ENCODE results near the gene MID1IP1.

DNA sequence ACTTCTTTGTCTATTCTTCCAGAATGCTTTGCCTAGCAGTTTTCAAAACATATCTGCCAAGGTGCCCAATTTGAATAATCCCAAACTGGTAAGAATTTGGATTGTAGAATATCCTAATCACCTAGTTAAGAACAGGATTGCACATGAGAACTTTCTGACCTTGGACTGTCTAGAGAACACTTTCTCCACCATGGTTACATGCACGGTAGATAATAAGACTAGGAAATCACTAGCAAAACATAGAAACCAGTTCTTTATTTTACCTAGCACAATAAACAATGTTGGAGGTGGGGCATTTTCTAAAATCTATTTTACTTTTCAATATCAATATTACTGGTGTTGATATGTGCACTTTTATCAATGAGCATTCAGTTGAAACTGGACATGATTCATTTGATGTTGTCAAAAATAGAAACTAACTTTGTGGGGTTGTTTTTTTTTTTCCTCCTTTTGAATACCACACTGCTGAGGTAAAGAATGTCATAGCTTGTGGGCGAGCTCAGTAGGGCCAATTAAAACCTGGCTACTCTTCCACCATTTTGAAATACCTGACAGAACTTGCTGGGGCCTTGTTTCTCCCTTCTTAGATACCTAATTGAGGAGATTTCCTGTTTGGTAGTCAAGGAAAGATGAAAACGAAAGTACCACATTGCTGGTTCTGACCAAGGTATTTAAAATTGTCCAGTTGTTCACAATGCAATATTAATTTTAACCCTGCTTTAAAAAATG lies 10.4 kb downstream of the MID1IP1 start:
- TF ChIP-seq CTCF (IDR thresholded peaks at IDR 0.05; ENCODE audit: low read depth, low read length, missing input control), result no peak
- TF ChIP-seq, protein P1, sequence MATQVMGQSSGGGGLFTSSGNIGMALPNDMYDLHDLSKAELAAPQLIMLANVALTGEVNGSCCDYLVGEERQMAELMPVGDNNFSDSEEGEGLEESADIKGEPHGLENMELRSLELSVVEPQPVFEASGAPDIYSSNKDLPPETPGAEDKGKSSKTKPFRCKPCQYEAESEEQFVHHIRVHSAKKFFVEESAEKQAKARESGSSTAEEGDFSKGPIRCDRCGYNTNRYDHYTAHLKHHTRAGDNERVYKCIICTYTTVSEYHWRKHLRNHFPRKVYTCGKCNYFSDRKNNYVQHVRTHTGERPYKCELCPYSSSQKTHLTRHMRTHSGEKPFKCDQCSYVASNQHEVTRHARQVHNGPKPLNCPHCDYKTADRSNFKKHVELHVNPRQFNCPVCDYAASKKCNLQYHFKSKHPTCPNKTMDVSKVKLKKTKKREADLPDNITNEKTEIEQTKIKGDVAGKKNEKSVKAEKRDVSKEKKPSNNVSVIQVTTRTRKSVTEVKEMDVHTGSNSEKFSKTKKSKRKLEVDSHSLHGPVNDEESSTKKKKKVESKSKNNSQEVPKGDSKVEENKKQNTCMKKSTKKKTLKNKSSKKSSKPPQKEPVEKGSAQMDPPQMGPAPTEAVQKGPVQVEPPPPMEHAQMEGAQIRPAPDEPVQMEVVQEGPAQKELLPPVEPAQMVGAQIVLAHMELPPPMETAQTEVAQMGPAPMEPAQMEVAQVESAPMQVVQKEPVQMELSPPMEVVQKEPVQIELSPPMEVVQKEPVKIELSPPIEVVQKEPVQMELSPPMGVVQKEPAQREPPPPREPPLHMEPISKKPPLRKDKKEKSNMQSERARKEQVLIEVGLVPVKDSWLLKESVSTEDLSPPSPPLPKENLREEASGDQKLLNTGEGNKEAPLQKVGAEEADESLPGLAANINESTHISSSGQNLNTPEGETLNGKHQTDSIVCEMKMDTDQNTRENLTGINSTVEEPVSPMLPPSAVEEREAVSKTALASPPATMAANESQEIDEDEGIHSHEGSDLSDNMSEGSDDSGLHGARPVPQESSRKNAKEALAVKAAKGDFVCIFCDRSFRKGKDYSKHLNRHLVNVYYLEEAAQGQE (IDR thresholded peaks at IDR 0.05), result no peak
- no peak for TF ChIP-seq RAD21 (IDR thresholded peaks at IDR 0.05)
- no peak for TF ChIP-seq GABPA (IDR thresholded peaks at IDR 0.05 in 1 of 2, conservative IDR thresholded peaks at IDR 0.05 in 1 of 2)
- no peak for TF ChIP-seq EGR1 (IDR thresholded peaks at IDR 0.05; ENCODE audit: low read depth in 2 of 2)
- no peak for TF ChIP-seq FOXA1 (IDR thresholded peaks at IDR 0.05)
- no peak for TF ChIP-seq HNF4A (conservative IDR thresholded peaks at IDR 0.05)
- no peak for TF ChIP-seq MAX (IDR thresholded peaks at IDR 0.05)
- TF ChIP-seq TAF1 (conservative IDR thresholded peaks at IDR 0.05), result no peak
- no peak for TF ChIP-seq NR2F2 (IDR thresholded peaks at IDR 0.05)
- TF ChIP-seq YY1 (IDR thresholded peaks at IDR 0.05), result no peak
- TF ChIP-seq, protein P2, sequence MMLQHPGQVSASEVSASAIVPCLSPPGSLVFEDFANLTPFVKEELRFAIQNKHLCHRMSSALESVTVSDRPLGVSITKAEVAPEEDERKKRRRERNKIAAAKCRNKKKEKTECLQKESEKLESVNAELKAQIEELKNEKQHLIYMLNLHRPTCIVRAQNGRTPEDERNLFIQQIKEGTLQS (IDR thresholded peaks at IDR 0.05), result no peak
- TF ChIP-seq JUND (IDR thresholded peaks at IDR 0.05), result no peak
- TF ChIP-seq RXRA (IDR thresholded peaks at IDR 0.05), result no peak
